Left cardiac atrium (tissue), 4 donors: Measurements from ENCODE around the gene ARHGAP31. TPM values are rescaled to one million over a fixed set of nuclear protein-coding genes. Genes with fewer than 3 reads are reported as not detected.

Experiments
- ATAC-seq, 2 donors: fragments of 200-7000 bp; cut with Tn5 transposase; one replicate each; pipeline ENCODE4 v1.9.1; 2020; ENCODE audit warnings: mild to moderate bottlenecking in 2 of 2, moderate library complexity in 2 of 2
- DNase-seq: peaks from one replicate; pipeline ENCODE4 v3.0.0-alpha.2; 2020
- intact Hi-C, 2 donors: fragments of 100-400 bp; cut with DNase I; formaldehyde crosslinking; loops; one replicate each; pipeline versions ENCODE4 v1.14.1 to v1.15.1; 2022 to 2023
- total RNA-seq, 2 donors: library from RNA; stranded (reverse); fragmentation: NEBNext Ultra II Directional; extraction: Animal tissue kit (Norgen Biotek cat#: 25700); gene quantifications; one replicate each; pipeline ENCODE4 v1.2.1, GENCODE V29; 2021
- donor health status: DM: no; HTN: yes; CAD: no.
- donor health status: DM: no; HTN: yes; CAD: no; lungs with severe emphysema.
- donor health status: DM: yes; HTN: yes; CAD: no.
- donor health status: Dilated cardiomyopathy.

The ARHGAP31 gene
- total RNA-seq, 2 donors from 2014 or later = 33.5 to 44.0 TPM

GRCh38 chr3:119443179-119443578 is 149.0 kb downstream of the ARHGAP31 start:
- ATAC-seq (no peak), DNase-seq (no peak)
- intact Hi-C loops = no loop called here

DNA sequence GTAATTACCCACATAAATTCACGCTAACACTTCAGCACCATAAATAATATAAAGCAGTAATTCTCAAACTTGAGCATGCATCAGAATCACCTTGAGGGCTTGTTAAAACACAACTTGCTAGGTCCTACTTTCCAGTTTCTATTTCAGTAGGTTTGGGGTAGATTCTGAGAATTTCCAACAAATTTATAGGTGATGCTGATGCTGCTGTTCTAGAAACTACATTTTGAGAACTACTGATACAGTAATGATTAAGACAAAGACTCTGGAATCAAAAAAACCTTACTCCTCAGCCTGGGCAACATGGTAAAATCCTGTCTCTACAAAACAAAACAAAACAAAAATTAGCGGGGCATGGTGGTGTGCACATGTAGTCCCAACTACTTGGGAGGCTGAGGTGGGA is 150.4 kb downstream of the ARHGAP31 start:
- DNase-seq (no peak), ATAC-seq (no peak)

GRCh38 chr3:119453822-119454221 is 159.6 kb downstream of the ARHGAP31 start:
- no peak for DNase-seq
- no peak for ATAC-seq
- intact Hi-C loops = no loop called here

More for the DNA sequence above, 150.4 kb downstream of the ARHGAP31 start:
- intact Hi-C loops = no loop called here

DNA sequence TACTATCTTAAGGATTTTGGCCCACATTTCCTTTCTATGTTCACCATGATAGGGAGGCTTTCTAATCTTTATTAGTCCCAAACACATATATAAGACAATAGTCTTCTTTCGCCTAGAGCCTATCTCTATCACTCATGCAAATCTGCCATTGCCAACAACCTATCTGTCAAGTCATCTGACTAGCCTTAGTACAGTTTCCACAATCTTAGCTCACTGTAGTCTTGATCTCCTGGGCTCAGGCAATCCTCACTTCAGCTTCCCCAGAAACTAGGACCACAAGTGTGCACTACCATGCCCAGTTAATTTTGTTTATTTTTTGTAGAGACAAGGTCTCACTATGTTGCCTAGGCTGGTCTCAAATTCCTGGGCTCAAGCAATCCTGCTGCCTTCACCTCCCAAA is 162.3 kb downstream of the ARHGAP31 start:
- no peak for ATAC-seq
- intact Hi-C loops = no loop called here

GRCh38 chr3:119457246-119457645 is 163.1 kb downstream of the ARHGAP31 start:
- DNase-seq = no peak
- peak in 1 of 2 donors; percentile 72 for ATAC-seq
- intact Hi-C loops = no loop called here

More for the DNA sequence above, 162.3 kb downstream of the ARHGAP31 start:
- no peak for DNase-seq

- ATAC-seq = peak; percentile 96 to 97
- intact Hi-C loops = loop anchor here in 1 of 2 donors (10.0 kb wide), 1 partner anchor 169 kb away; the partner anchor contains the start of gene ARHGAP31
These were observed 169.3 kb downstream of the ARHGAP31 start, which contains the start of gene TMEM39A for GRCh38 chr3:119463171-119464169. TMEM39A (minus strand) TSS chr3:119463615; CDS start chr3:119462074, 1,541 bp downstream.

DNA sequence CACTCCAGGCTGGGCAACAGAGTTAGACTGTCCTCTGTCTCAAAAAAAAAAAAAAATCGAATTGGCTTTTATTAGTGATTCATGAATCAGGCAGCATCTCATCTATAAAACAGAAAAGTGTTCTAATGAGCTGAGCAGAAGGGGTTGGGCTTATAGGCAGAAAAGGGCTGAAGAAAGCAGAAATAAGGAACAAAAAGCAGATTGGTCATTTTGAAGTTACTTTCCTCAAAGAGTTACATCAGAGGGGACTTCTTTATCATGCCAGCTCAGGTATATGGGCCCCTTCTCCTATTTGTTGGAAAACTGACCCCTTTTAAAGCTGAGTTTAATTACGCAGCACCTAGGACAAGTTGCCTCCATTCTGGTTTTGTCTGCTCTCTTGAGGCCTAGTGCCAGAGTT is 173.9 kb downstream of the ARHGAP31 start:
- no peak for ATAC-seq
- DNase-seq = no peak
- intact Hi-C loops = loop anchor here in 1 of 2 donors (10.0 kb wide), 1 partner anchor 173 kb away; the partner anchor contains the start of gene ARHGAP31

More at GRCh38 chr3:119463171-119464169, 169.3 kb downstream of the ARHGAP31 start, which contains the start of gene TMEM39A:
- peak; percentile 100 for DNase-seq

DNA sequence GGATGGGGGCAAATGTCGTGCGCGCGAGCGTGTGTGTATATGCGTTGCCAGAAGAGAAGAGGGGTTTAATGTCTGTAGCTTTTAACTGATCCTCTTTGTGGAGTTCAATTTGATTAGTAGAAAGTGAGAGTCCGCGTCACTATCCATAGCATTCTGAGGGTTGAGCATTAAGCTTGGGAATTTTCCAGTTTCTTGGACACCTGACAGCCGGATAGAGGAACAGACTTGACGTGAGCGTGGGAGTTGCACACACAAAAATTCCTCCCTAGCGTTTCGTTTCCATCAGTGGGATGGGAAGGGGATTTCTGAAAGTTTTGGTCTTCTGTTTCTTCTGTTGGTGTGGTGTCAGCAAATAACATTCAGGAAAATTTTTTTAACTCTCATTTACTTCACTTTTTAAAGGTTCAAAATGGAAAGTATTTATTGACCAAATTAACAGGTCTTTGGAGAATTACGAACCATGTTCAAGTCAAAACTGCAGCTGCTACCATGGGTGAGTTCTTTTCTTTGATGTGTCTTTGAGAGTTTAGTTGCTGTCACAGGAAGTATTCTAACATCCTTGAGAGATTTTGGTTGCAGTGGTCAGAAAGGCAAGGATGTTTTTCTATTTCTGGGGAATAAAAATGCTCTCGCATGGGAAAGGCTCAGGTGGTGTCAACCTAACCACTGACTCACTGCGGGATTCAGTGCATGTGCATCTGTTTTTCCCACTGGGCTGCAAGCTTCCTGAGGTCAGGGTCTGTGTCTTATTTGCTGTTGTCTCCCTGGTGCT is 175.4 kb downstream of the ARHGAP31 start:
- intact Hi-C loops = loop anchor here in 1 of 2 donors (10.0 kb wide), 1 partner anchor 175 kb away; the partner anchor contains the start of gene ARHGAP31
- no peak for DNase-seq
- peak in 1 of 2 donors; percentile 31 for ATAC-seq

Other genes starting within 250 kb of the ARHGAP31 start
- not detected for gene TEX55, start 148.2 kb upstream of the ARHGAP31 start, total RNA-seq
- 1 to 10 TPM; 1.1 to 4.3 TPM for gene UPK1B, start 120.8 kb upstream of the ARHGAP31 start, total RNA-seq
- gene B4GALT4, start 53.5 kb upstream of the ARHGAP31 start, total RNA-seq = 10 to 100 TPM; 13.3 to 15.9 TPM
- 10 to 100 TPM; 27.0 to 40.5 TPM for gene TMEM39A, start 169.2 kb downstream of the ARHGAP31 start, total RNA-seq
- gene POGLUT1, start 174.6 kb downstream of the ARHGAP31 start, total RNA-seq = 10 to 100 TPM in 1 of 2 donors, 1 to 10 TPM in 1; 6.7 to 15.6 TPM
- 100 to 1,000 TPM; 190 to 200 TPM for gene TIMMDC1, start 204.2 kb downstream of the ARHGAP31 start, total RNA-seq